ENCODE results near the gene POLR2F. TPM values are rescaled to one million over a fixed set of nuclear protein-coding genes. Genes with fewer than 3 reads are reported as not detected.

POLR2F gene
- total RNA-seq, 1 experiment from 2014 or later = 116 TPM

- Histone ChIP-seq H3K4me3 (ENCODE audit: low read depth, low read length) (no peak overlapping the region), H3K36me3 (ENCODE audit: control insufficient read depth, insufficient read depth, low read length) (no peaks in the 10 kb centered on the region), H3K9me3 (no peaks in the 10 kb centered on the region), H3K4me1 (no peaks in the 10 kb centered on the region), H3K27me3 (replicated peaks; ENCODE audit: control insufficient read depth, insufficient read depth, low read length) (no peaks in the 10 kb centered on the region)
- intact Hi-C loops (cut with micrococcal nuclease; ENCODE audit: unreplicated experiment) = no loop called here
- Mint-ChIP-seq H3K27me3 (ENCODE audit: insufficient read depth, unreplicated experiment) (no peaks in the 10 kb centered on the region), H3K4me1 (ENCODE audit: low read depth, unreplicated experiment) (no peaks in the 10 kb centered on the region), H3K9me3 (ENCODE audit: unreplicated experiment) (no peaks in the 10 kb centered on the region), H3K4me3 (ENCODE audit: unreplicated experiment) (no peak overlapping the region), H3K27ac (ENCODE audit: unreplicated experiment) (no peak overlapping the region), H3K36me3 (ENCODE audit: insufficient read depth, unreplicated experiment) (peaks cover 4% of the 10 kb centered on the region)
- no TSS peak for BruUV-seq (replicated peaks)
- TF ChIP-seq, protein P1, sequence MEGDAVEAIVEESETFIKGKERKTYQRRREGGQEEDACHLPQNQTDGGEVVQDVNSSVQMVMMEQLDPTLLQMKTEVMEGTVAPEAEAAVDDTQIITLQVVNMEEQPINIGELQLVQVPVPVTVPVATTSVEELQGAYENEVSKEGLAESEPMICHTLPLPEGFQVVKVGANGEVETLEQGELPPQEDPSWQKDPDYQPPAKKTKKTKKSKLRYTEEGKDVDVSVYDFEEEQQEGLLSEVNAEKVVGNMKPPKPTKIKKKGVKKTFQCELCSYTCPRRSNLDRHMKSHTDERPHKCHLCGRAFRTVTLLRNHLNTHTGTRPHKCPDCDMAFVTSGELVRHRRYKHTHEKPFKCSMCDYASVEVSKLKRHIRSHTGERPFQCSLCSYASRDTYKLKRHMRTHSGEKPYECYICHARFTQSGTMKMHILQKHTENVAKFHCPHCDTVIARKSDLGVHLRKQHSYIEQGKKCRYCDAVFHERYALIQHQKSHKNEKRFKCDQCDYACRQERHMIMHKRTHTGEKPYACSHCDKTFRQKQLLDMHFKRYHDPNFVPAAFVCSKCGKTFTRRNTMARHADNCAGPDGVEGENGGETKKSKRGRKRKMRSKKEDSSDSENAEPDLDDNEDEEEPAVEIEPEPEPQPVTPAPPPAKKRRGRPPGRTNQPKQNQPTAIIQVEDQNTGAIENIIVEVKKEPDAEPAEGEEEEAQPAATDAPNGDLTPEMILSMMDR (IDR thresholded peaks at IDR 0.05; ENCODE audit: insufficient read depth in 1 of 2, low read depth in 1 of 2, low read length in 1 of 2, severe bottlenecking in 1 of 2, unreplicated experiment in 1 of 2) = no peak
- no peak for DNase-seq
- ChIA-PET CTCF (no interaction called here), POLR2A (no interaction called here)
These were observed 28.8 kb downstream of the POLR2F start for GRCh38 chr22:37982151-37982785.

GRCh38 chr22:37982938-37983859 lies 29.7 kb downstream of the POLR2F start:
- Mint-ChIP-seq H3K36me3 (ENCODE audit: insufficient read depth, unreplicated experiment) (peaks cover 4% of the 10 kb centered on the region), H3K27me3 (ENCODE audit: insufficient read depth, unreplicated experiment) (no peaks in the 10 kb centered on the region), H3K4me1 (ENCODE audit: low read depth, unreplicated experiment) (no peaks in the 10 kb centered on the region), H3K27ac (ENCODE audit: unreplicated experiment) (no peak overlapping the region), H3K9me3 (ENCODE audit: unreplicated experiment) (no peaks in the 10 kb centered on the region), H3K4me3 (ENCODE audit: unreplicated experiment) (no peak overlapping the region)
- ChIA-PET POLR2A (no interaction called here), CTCF (no interaction called here)
- H3K36me3 ChIP-seq (ENCODE audit: control insufficient read depth, insufficient read depth, low read length) = no peaks in the 10 kb centered on the region
- no peaks in the 10 kb centered on the region for H3K27me3 ChIP-seq (replicated peaks; ENCODE audit: control insufficient read depth, insufficient read depth, low read length)
- H3K9me3 ChIP-seq = no peaks in the 10 kb centered on the region
- no TSS peak for BruUV-seq (replicated peaks)
- DNase-seq = no peak
- no peaks in the 10 kb centered on the region for H3K4me1 ChIP-seq
- H3K4me3 ChIP-seq (ENCODE audit: low read depth, low read length) = no peak overlapping the region
- TF ChIP-seq, protein P1 (IDR thresholded peaks at IDR 0.05; ENCODE audit: insufficient read depth in 1 of 2, low read depth in 1 of 2, low read length in 1 of 2, severe bottlenecking in 1 of 2, unreplicated experiment in 1 of 2) = peak in 1 of 2 experiments; percentile 16
- intact Hi-C loops (cut with micrococcal nuclease; ENCODE audit: unreplicated experiment) = no loop called here

GRCh38 chr22:37983860-37984791 lies 30.6 kb downstream of the POLR2F start, which contains the start of gene SOX10:
SOX10 (minus strand) TSS chr22:37984555; CDS start chr22:37983784, 771 bp downstream.
- H3K4me3 ChIP-seq (ENCODE audit: low read depth, low read length) = no peak within 1 kb of the TSS
- H3K4me3 Mint-ChIP-seq (ENCODE audit: unreplicated experiment) = no peak within 1 kb of the TSS
- no peaks in the 10 kb centered on the region for H3K9me3 Mint-ChIP-seq (ENCODE audit: unreplicated experiment)
- H3K4me1 ChIP-seq = no peaks in the 10 kb centered on the region
- H3K27me3 Mint-ChIP-seq (ENCODE audit: insufficient read depth, unreplicated experiment) = no peaks in the 10 kb centered on the region
- intact Hi-C loops (cut with micrococcal nuclease; ENCODE audit: unreplicated experiment) = no loop called here
- no peak for DNase-seq
- TF ChIP-seq, protein P1 (IDR thresholded peaks at IDR 0.05; ENCODE audit: insufficient read depth in 1 of 2, low read depth in 1 of 2, low read length in 1 of 2, severe bottlenecking in 1 of 2, unreplicated experiment in 1 of 2) = no peak
- H3K36me3 ChIP-seq (ENCODE audit: control insufficient read depth, insufficient read depth, low read length) = no peaks in the 10 kb centered on the region
- ChIA-PET CTCF (no interaction called here), POLR2A (no interaction called here)
- no peaks in the 10 kb centered on the region; the same call in 1 of the 2 replicates for H3K27me3 ChIP-seq (replicated peaks; ENCODE audit: control insufficient read depth, insufficient read depth, low read length)
- H3K36me3 Mint-ChIP-seq (ENCODE audit: insufficient read depth, unreplicated experiment) = peaks cover 4% of the 10 kb centered on the region
- no peak within 1 kb of the TSS for H3K27ac Mint-ChIP-seq (ENCODE audit: unreplicated experiment)
- BruUV-seq (replicated peaks) = no TSS peak
- H3K9me3 ChIP-seq = no peaks in the 10 kb centered on the region
- H3K4me1 Mint-ChIP-seq (ENCODE audit: low read depth, unreplicated experiment) = no peaks in the 10 kb centered on the region

Data from Caco-2 (cell line).